ENCODE data around the gene HOOK2. TPM values are rescaled to one million over a fixed set of nuclear protein-coding genes. Genes with fewer than 3 reads are reported as not detected.

The HOOK2 gene
- total and polyA plus RNA-seq, 9 of the 15 experiments (the other 6 are each of a cell fraction or from before 2014, with no cell fraction given), result 1.3 to 17.2 (median 9.9) TPM

- TF ChIP-seq RERE (CRISPR knock-in tag; IDR thresholded peaks at IDR 0.05; ENCODE audit: borderline replicate concordance), result no peak
- no peak for TF ChIP-seq BCOR (IDR thresholded peaks at IDR 0.05)
- no peak for TF ChIP-seq HNRNPL (IDR thresholded peaks at IDR 0.05; ENCODE audit: low read depth, low read length)
- no peak for TF ChIP-seq ZNF347 (CRISPR knock-in tag; IDR thresholded peaks at IDR 0.05; ENCODE audit: low read depth)
- TF ChIP-seq ILK (tag; IDR thresholded peaks at IDR 0.05; ENCODE audit: borderline replicate concordance, low read depth), result no peak
- TF ChIP-seq TSHZ1 (CRISPR knock-in tag; IDR thresholded peaks at IDR 0.05), result no peak
- TF ChIP-seq ZNF79 (CRISPR knock-in tag; IDR thresholded peaks at IDR 0.05; ENCODE audit: low read depth), result no peak
- no peak for TF ChIP-seq ZNF224 (CRISPR knock-in tag; IDR thresholded peaks at IDR 0.05)
- no peak for TF ChIP-seq ETV5 (CRISPR knock-in tag; IDR thresholded peaks at IDR 0.05; ENCODE audit: low read depth)
- TF ChIP-seq HES1 (IDR thresholded peaks at IDR 0.05; ENCODE audit: low read depth), result no peak
- no peak for TF ChIP-seq ZNF436 (CRISPR knock-in tag; IDR thresholded peaks at IDR 0.05)
- no peak for TF ChIP-seq ZNF274 (IDR thresholded peaks at IDR 0.05; ENCODE audit: borderline replicate concordance, low read depth, low read length)
- TF ChIP-seq PATZ1 (CRISPR knock-in tag; IDR thresholded peaks at IDR 0.05; ENCODE audit: borderline replicate concordance), result no peak
- TF ChIP-seq HNRNPLL (IDR thresholded peaks at IDR 0.05; ENCODE audit: low read depth, low read length, poor library complexity, severe bottlenecking), result no peak
- no peak for TF ChIP-seq CBX1 (IDR thresholded peaks at IDR 0.05; ENCODE audit: low read depth)
Observed at GRCh38 chr19:12778017-12778904, 2.9 kb upstream of the HOOK2 start (continued).
